D721Med (cell line): ENCODE measurements around the gene COL5A2.
A peak's percentile ranks its signal among the peaks of the same experiment; 100 is the strongest.

ENCODE experiments used
- DNase-seq: peaks from one replicate; pipeline ENCODE4 v3.0.0; 2011; ENCODE audit warnings: low spot score; ENCODE audit not compliant: insufficient read length
- FAIRE-seq: peaks from 2 replicates; lab custom pipeline; 2011; peaks lifted over from hg19 to GRCh38; lab: Jason Lieb, UNC
- TF ChIP-seq, protein P1 (sequence below): IDR thresholded peaks from 2 replicates; pipeline ENCODE4 v1.5.1; 2012; ENCODE audit warnings: mild to moderate bottlenecking, control low read depth; ENCODE audit not compliant: insufficient read depth; ENCODE audit errors: missing control alignments

COL5A2 gene

GRCh38 chr2:189049709-189050164 lies 129.8 kb downstream of the COL5A2 start:
- no peak for FAIRE-seq
- DNase-seq, result no peak
- TF ChIP-seq, protein P1, sequence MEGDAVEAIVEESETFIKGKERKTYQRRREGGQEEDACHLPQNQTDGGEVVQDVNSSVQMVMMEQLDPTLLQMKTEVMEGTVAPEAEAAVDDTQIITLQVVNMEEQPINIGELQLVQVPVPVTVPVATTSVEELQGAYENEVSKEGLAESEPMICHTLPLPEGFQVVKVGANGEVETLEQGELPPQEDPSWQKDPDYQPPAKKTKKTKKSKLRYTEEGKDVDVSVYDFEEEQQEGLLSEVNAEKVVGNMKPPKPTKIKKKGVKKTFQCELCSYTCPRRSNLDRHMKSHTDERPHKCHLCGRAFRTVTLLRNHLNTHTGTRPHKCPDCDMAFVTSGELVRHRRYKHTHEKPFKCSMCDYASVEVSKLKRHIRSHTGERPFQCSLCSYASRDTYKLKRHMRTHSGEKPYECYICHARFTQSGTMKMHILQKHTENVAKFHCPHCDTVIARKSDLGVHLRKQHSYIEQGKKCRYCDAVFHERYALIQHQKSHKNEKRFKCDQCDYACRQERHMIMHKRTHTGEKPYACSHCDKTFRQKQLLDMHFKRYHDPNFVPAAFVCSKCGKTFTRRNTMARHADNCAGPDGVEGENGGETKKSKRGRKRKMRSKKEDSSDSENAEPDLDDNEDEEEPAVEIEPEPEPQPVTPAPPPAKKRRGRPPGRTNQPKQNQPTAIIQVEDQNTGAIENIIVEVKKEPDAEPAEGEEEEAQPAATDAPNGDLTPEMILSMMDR, result no peak

- DNase-seq (no peak), FAIRE-seq (no peak)
- TF ChIP-seq, protein P1, result no peak
These were observed 131.4 kb downstream of the COL5A2 start for GRCh38 chr2:189048189-189048588.

DNA sequence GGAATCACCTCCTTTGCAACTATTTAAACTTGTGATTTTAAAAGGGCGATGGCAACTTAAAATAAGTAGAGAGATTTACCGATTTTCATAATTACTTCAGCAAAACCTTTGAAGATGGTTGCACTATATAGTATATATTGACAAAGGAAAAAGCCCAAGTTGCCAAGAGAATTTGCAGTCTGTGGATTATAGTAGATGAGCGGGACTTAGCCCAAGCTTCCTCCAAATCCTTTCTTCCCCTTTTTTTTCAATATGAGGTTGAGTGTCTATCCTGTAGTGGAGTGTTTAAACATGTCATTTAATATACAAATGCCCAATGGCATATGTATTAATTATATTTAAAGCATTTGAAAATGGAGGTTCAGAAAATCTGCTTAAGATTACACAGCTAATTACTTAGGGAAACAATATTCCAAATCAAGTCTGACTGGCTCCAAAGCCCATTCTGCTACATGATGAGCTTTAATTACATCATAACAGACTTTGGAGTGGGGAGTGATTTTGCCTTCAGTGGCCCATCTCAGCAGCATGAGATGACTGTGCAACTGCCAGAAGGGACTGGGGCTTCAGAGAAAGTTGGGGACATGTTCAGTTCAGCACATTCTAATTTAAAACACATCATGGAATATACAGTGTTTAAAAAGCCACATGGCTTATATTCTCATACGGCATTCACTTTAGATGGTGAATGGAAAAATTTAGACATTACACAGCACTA lies 132.2 kb downstream of the COL5A2 start:
- TF ChIP-seq, protein P1, result no peak
- FAIRE-seq (peak; percentile 63), DNase-seq (peak; percentile 12)

GRCh38 chr2:189046320-189046719 lies 133.2 kb downstream of the COL5A2 start:
- FAIRE-seq (no peak), DNase-seq (no peak)
- TF ChIP-seq, protein P1, result no peak

DNA sequence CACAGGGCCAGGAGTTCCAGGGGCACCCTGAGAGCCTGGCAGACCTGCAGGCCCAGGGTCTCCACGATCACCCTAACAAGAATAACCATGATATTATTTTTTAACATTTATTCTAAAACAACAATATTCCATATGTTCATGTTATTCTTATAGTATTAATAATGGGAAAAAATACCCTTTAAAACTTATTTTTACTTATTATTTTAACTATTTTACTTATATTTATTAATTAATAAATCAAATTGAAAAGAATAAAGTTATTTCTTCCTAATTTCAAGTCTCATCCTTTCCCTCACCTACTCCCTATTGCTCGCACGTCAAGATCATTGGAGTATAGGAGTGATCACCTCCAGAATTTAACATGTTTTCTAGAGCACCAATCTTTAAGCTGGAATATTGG lies 133.7 kb downstream of the COL5A2 start:
- DNase-seq (no peak), FAIRE-seq (no peak)
- TF ChIP-seq, protein P1, result no peak

- TF ChIP-seq, protein P1, result no peak
- DNase-seq (no peak), FAIRE-seq (no peak)
These were observed 142.0 kb downstream of the COL5A2 start for GRCh38 chr2:189037518-189037917.

DNA sequence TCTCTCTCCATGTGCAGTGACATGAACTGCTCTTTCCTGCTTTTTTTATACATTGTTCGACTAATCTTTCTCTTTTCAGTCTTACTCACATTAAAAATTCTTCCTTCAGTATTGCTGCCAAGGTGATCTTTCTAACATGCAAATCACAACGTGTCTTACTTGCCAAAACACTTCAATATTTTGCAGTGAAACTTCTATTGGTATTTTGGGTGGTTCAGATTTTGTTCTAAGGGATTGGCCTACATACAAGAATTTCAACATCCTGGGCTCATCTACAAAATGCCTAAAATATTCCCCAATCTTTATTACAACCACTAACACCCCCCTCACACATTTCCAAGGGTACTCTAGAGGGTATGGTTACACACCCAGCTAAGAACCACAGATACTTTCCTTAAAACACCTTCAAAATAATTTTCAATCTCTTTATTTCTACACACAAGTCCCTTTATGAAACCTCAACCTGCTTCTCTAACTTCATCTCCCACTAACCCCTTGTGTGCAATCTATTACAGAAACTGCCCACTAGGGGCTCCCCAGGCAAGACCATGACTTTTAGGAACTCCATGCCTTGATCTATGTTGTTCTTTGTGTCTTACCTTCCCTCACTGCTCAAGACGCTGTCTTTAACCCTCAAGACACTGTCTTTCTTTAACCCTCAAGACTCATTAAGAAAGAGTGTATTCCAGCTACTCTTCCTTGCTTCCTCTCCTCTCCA lies 154.5 kb downstream of the COL5A2 start:
- DNase-seq (no peak), FAIRE-seq (no peak)
- TF ChIP-seq, protein P1, result peak; percentile 34
